Prostate gland (tissue), 2 donors: ENCODE data around the gene CCDC91.

ENCODE experiments used
- POLR2A ChIP-seq: fragments of 450-650 bp; IDR thresholded peaks from one replicate; pipeline ENCODE4 v1.6.1; 2016; ENCODE audit warnings: antibody characterized with exemption, mild to moderate bottlenecking
- POLR2AphosphoS5 ChIP-seq: sonication (generic); formaldehyde crosslinking; IDR thresholded peaks from one replicate; pipeline ENCODE4 v1.6.1; 2017; ENCODE audit warnings: antibody characterized with exemption
- TF ChIP-seq, protein P1 (sequence below), 4 experiments: fragments of 200-600 bp in 2 of 4; fragments of 450-650 bp in 2 of 4; sonication (generic) in 2 of 4; IDR thresholded peaks; 1 replicate in 3 of 4; 2 replicates in 1 of 4; pipeline ENCODE4 v1.5.1; 2016 to 2019; ENCODE audit warnings: antibody characterized with exemption in 4 of 4, mild to moderate bottlenecking in 2 of 4, moderate library complexity in 2 of 4

DNA sequence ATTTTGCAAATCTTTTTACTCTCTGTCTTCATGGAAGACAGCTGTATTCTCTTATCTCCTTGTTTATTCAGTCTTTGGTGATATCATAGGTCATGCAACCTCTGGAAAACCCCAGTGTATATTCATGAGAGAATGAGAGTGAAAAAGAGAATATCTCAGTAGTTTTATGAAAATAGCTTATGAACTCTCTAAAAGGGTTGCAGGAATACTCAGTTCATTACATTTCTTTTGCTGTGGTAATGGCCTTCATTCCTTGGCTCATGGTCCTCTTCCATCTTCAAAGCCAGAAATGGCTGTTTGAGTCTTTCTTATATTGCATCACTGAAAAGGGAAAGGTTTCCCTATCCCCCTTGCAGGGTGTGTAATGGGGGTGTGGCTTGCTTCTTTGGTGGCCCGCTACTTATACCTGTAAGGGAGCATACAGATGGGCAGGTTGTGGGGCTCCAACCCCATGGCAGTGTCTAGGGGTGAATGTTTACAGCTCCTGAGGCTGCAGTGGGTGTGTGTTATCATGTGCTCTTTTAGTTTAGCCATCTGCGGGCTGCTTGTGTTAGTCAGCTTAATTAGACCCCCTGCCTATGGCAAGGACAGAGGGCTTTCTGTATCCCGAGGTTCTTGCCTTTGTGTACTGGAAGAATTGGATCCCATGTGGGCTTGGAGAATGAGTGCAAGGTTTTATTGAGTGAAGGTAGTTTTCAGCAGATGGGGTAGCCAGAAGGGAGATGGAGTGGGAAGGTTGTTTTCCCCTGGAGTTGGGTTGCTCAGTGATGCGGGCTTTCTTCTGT is 150.2 kb downstream of the CCDC91 start:
- TF ChIP-seq, protein P1, sequence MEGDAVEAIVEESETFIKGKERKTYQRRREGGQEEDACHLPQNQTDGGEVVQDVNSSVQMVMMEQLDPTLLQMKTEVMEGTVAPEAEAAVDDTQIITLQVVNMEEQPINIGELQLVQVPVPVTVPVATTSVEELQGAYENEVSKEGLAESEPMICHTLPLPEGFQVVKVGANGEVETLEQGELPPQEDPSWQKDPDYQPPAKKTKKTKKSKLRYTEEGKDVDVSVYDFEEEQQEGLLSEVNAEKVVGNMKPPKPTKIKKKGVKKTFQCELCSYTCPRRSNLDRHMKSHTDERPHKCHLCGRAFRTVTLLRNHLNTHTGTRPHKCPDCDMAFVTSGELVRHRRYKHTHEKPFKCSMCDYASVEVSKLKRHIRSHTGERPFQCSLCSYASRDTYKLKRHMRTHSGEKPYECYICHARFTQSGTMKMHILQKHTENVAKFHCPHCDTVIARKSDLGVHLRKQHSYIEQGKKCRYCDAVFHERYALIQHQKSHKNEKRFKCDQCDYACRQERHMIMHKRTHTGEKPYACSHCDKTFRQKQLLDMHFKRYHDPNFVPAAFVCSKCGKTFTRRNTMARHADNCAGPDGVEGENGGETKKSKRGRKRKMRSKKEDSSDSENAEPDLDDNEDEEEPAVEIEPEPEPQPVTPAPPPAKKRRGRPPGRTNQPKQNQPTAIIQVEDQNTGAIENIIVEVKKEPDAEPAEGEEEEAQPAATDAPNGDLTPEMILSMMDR (IDR thresholded peaks at IDR 0.05) = no peak
- no peak for TF ChIP-seq POLR2A
- TF ChIP-seq POLR2AphosphoS5 = no peak
